Measurements from ENCODE around the gene HERPUD1. TPM values are rescaled to one million over a fixed set of nuclear protein-coding genes. Genes with fewer than 3 reads are reported as not detected.

The HERPUD1 gene
- total RNA-seq, 2 experiments from 2014 or later: 159 TPM

- DNase-seq: no peak
- H3K27ac Mint-ChIP-seq: peak overlapping the region; percentile 94
- peaks cover 91% of the 10 kb centered on the region for H3K36me3 Mint-ChIP-seq
- CTCF ChIA-PET: no interaction called here
- H3K4me1 Mint-ChIP-seq (ENCODE audit: low read depth): peaks cover 88% of the 10 kb centered on the region
- peak overlapping the region; percentile 77 for H3K4me3 Mint-ChIP-seq
- intact Hi-C loops (cut with micrococcal nuclease): loop anchor here (2.0 kb wide), 2 partner anchors 51 to 331 kb away; partner anchors contain the start of gene MT2A
- POLR2A ChIA-PET: interaction anchor here (1.1 to 2.1 kb wide), 2 partner anchors 9 to 49 kb away, joined by 4 to 18 read pairs; partner anchors contain the start of gene NLRC5
- H3K27me3 Mint-ChIP-seq: no peaks in the 10 kb centered on the region
- no peaks in the 10 kb centered on the region for H3K9me3 Mint-ChIP-seq
Observed at GRCh38 chr16:56939801-56940200, 7.9 kb downstream of the HERPUD1 start.

GRCh38 chr16:56941092-56941491, 9.2 kb downstream of the HERPUD1 start:
- peaks cover 84% of the 10 kb centered on the region for H3K36me3 Mint-ChIP-seq
- peaks cover 85% of the 10 kb centered on the region for H3K4me1 Mint-ChIP-seq (ENCODE audit: low read depth)
- CTCF ChIA-PET: interaction anchor here (1.3 to 2.2 kb wide), 2 partner anchors 10 to 23 kb away, joined by 5 to 10 read pairs; no protein-coding TSS in a partner anchor
- no peak overlapping the region for H3K4me3 Mint-ChIP-seq
- intact Hi-C loops (cut with micrococcal nuclease): no loop called here
- POLR2A ChIA-PET: interaction anchor here (1.9 kb wide), 1 partner anchor 9 kb away, joined by 19 read pairs; the partner anchor contains the start of gene HERPUD1
- H3K27me3 Mint-ChIP-seq: no peaks in the 10 kb centered on the region
- peak overlapping the region; percentile 58 for H3K27ac Mint-ChIP-seq
- no peak for DNase-seq
- H3K9me3 Mint-ChIP-seq: no peaks in the 10 kb centered on the region

- Mint-ChIP-seq H3K4me3 (no peak overlapping the region), H3K4me1 (ENCODE audit: low read depth) (peaks cover 82% of the 10 kb centered on the region), H3K27ac (peak overlapping the region; percentile 62), H3K9me3 (no peaks in the 10 kb centered on the region), H3K27me3 (no peaks in the 10 kb centered on the region), H3K36me3 (peaks cover 80% of the 10 kb centered on the region)
- intact Hi-C loops (cut with micrococcal nuclease): no loop called here
- CTCF ChIA-PET: interaction anchor here (1.3 to 2.2 kb wide), 2 partner anchors 9 to 22 kb away, joined by 5 to 10 read pairs; no protein-coding TSS in a partner anchor
- POLR2A ChIA-PET: interaction anchor here (0.9 to 1.9 kb wide), 2 partner anchors 10 to 57 kb away, joined by 3 to 19 read pairs; partner anchors contain the start of gene HERPUD1
- no peak for DNase-seq
Observed at GRCh38 chr16:56941856-56942331, 10.0 kb downstream of the HERPUD1 start.

GRCh38 chr16:56943761-56944375, 11.9 kb downstream of the HERPUD1 start:
- Mint-ChIP-seq H3K4me3 (no peak overlapping the region), H3K4me1 (ENCODE audit: low read depth) (peaks cover 65% of the 10 kb centered on the region), H3K27ac (peak overlapping the region; percentile 94), H3K36me3 (peaks cover 65% of the 10 kb centered on the region), H3K27me3 (no peaks in the 10 kb centered on the region), H3K9me3 (no peaks in the 10 kb centered on the region)
- POLR2A ChIA-PET: interaction anchor here (1.4 to 3.5 kb wide), 3 partner anchors 11 to 45 kb away, joined by 7 to 49 read pairs (median 7); partner anchors contain the start of genes HERPUD1 and NLRC5
- CTCF ChIA-PET: interaction anchor here (0.7 to 2.7 kb wide), 4 partner anchors 8 to 80 kb away, joined by 3 to 19 read pairs (median 4); no protein-coding TSS in a partner anchor
- no peak for DNase-seq
- intact Hi-C loops (cut with micrococcal nuclease): loop anchor here (1.0 to 2.0 kb wide), 4 partner anchors 13 to 97 kb away; no protein-coding TSS in a partner anchor

GRCh38 chr16:56944954-56945839, 13.3 kb downstream of the HERPUD1 start:
- intact Hi-C loops (cut with micrococcal nuclease): loop anchor here (1.0 to 2.0 kb wide), 5 partner anchors 9 to 96 kb away; no protein-coding TSS in a partner anchor
- peaks cover 52% of the 10 kb centered on the region for H3K36me3 Mint-ChIP-seq
- ChIA-PET CTCF (interaction anchor here (1.0 to 2.7 kb wide), 6 partner anchors 12 to 82 kb away, joined by 3 to 19 read pairs (median 6); no protein-coding TSS in a partner anchor), POLR2A (interaction anchor here (1.2 to 3.5 kb wide), 5 partner anchors 9 to 97 kb away, joined by 3 to 49 read pairs (median 7); partner anchors contain the start of genes HERPUD1 and NLRC5)
- H3K9me3 Mint-ChIP-seq: no peaks in the 10 kb centered on the region
- H3K27me3 Mint-ChIP-seq: no peaks in the 10 kb centered on the region
- peak overlapping the region; percentile 94 for H3K27ac Mint-ChIP-seq
- H3K4me3 Mint-ChIP-seq: no peak overlapping the region
- peak; percentile 60 for DNase-seq
- peaks cover 55% of the 10 kb centered on the region for H3K4me1 Mint-ChIP-seq (ENCODE audit: low read depth)

GRCh38 chr16:56945847-56946527, 14.0 kb downstream of the HERPUD1 start:
- intact Hi-C loops (cut with micrococcal nuclease): loop anchor here (1.0 to 2.0 kb wide), 4 partner anchors 10 to 95 kb away; no protein-coding TSS in a partner anchor
- Mint-ChIP-seq H3K4me1 (ENCODE audit: low read depth) (peaks cover 55% of the 10 kb centered on the region), H3K27me3 (no peaks in the 10 kb centered on the region), H3K36me3 (peaks cover 45% of the 10 kb centered on the region), H3K27ac (no peak overlapping the region), H3K4me3 (no peak overlapping the region), H3K9me3 (no peaks in the 10 kb centered on the region)
- ChIA-PET CTCF (interaction anchor here (0.6 to 2.7 kb wide), 6 partner anchors 17 to 490 kb away, joined by 3 to 19 read pairs (median 6); no protein-coding TSS in a partner anchor), POLR2A (interaction anchor here (1.4 to 3.5 kb wide), 3 partner anchors 10 to 96 kb away, joined by 7 to 49 read pairs (median 8); partner anchors contain the start of gene HERPUD1)
- no peak for DNase-seq

- intact Hi-C loops (cut with micrococcal nuclease): no loop called here
- H3K9me3 Mint-ChIP-seq: no peaks in the 10 kb centered on the region
- ChIA-PET POLR2A (interaction anchor here (0.7 to 2.5 kb wide), 5 partner anchors 11 to 84 kb away, joined by 3 to 8 read pairs (median 4); no protein-coding TSS in a partner anchor), CTCF (interaction anchor here (0.6 to 2.1 kb wide), 4 partner anchors 17 to 489 kb away, joined by 3 to 7 read pairs (median 4); no protein-coding TSS in a partner anchor)
- peak; percentile 23 for DNase-seq
- H3K27ac Mint-ChIP-seq: peak overlapping the region; percentile 62
- peaks cover 38% of the 10 kb centered on the region for H3K36me3 Mint-ChIP-seq
- peaks cover 54% of the 10 kb centered on the region for H3K4me1 Mint-ChIP-seq (ENCODE audit: low read depth)
- no peaks in the 10 kb centered on the region for H3K27me3 Mint-ChIP-seq
- H3K4me3 Mint-ChIP-seq: no peak overlapping the region
Observed at GRCh38 chr16:56946767-56947603, 15.0 kb downstream of the HERPUD1 start.

GRCh38 chr16:56947604-56947995, 15.7 kb downstream of the HERPUD1 start:
- H3K4me1 Mint-ChIP-seq (ENCODE audit: low read depth): peaks cover 48% of the 10 kb centered on the region
- CTCF ChIA-PET: interaction anchor here (0.6 to 2.1 kb wide), 4 partner anchors 16 to 81 kb away, joined by 4 to 7 read pairs (median 4); no protein-coding TSS in a partner anchor
- H3K27ac Mint-ChIP-seq: no peak overlapping the region
- H3K9me3 Mint-ChIP-seq: no peaks in the 10 kb centered on the region
- no peaks in the 10 kb centered on the region for H3K27me3 Mint-ChIP-seq
- intact Hi-C loops (cut with micrococcal nuclease): no loop called here
- peaks cover 32% of the 10 kb centered on the region for H3K36me3 Mint-ChIP-seq
- DNase-seq: no peak
- no peak overlapping the region for H3K4me3 Mint-ChIP-seq
- POLR2A ChIA-PET: interaction anchor here (0.7 to 1.0 kb wide), 4 partner anchors 13 to 84 kb away, joined by 3 to 7 read pairs (median 4); no protein-coding TSS in a partner anchor

GRCh38 chr16:56948234-56948633, 16.3 kb downstream of the HERPUD1 start:
- POLR2A ChIA-PET: interaction anchor here (0.9 to 1.0 kb wide), 2 partner anchors 37 to 85 kb away, joined by 3 to 4 read pairs; no protein-coding TSS in a partner anchor
- intact Hi-C loops (cut with micrococcal nuclease): no loop called here
- DNase-seq: no peak
- CTCF ChIA-PET: interaction anchor here (1.2 to 2.1 kb wide), 2 partner anchors 16 to 80 kb away, joined by 5 to 7 read pairs; no protein-coding TSS in a partner anchor
- H3K4me3 Mint-ChIP-seq: no peak overlapping the region
- H3K27me3 Mint-ChIP-seq: no peaks in the 10 kb centered on the region
- H3K9me3 Mint-ChIP-seq: no peaks in the 10 kb centered on the region
- H3K4me1 Mint-ChIP-seq (ENCODE audit: low read depth): peaks cover 42% of the 10 kb centered on the region
- H3K36me3 Mint-ChIP-seq: peaks cover 25% of the 10 kb centered on the region
- H3K27ac Mint-ChIP-seq: no peak overlapping the region

GRCh38 chr16:56950051-56950450, 18.1 kb downstream of the HERPUD1 start:
- ChIA-PET CTCF (interaction anchor here (1.0 to 7.8 kb wide), 9 partner anchors 9 to 157 kb away, joined by 3 to 81 read pairs (median 7); partner anchors contain the start of genes CETP and SLC12A3), POLR2A (no interaction called here)
- no peak overlapping the region for H3K27ac Mint-ChIP-seq
- H3K9me3 Mint-ChIP-seq: no peaks in the 10 kb centered on the region
- DNase-seq: no peak
- intact Hi-C loops (cut with micrococcal nuclease): loop anchor here (5.0 kb wide), 1 partner anchor 158 kb away; no protein-coding TSS in a partner anchor
- H3K27me3 Mint-ChIP-seq: no peaks in the 10 kb centered on the region
- H3K36me3 Mint-ChIP-seq: peaks cover 11% of the 10 kb centered on the region
- no peak overlapping the region for H3K4me3 Mint-ChIP-seq
- H3K4me1 Mint-ChIP-seq (ENCODE audit: low read depth): peaks cover 24% of the 10 kb centered on the region

Measured in activated CD4-positive, alpha-beta memory T cell treated with anti-CD3 and anti-CD28 coated beads for 36 hours (primary cell).